Kidney epithelial cell (primary cell): ENCODE results near the gene PTCSC3. TPM values are rescaled to one million over a fixed set of nuclear protein-coding genes. Genes with fewer than 3 reads are reported as not detected.

ENCODE experiments used
- DNase-seq: peaks from one replicate; pipeline ENCODE4 v3.0.0-alpha.2; 2010; ENCODE audit warnings: low read depth
- H3K27me3 ChIP-seq: 2 replicates; pipeline ENCODE4 v1.6.0; 2011; ENCODE audit warnings: low read length; ENCODE audit not compliant: control insufficient read depth, insufficient read depth
- H3K36me3 ChIP-seq: 2 replicates; pipeline ENCODE4 v1.5.1; 2011; ENCODE audit warnings: low read length; ENCODE audit not compliant: control insufficient read depth, insufficient read depth
- H3K4me3 ChIP-seq: 2 replicates; pipeline ENCODE4 v1.5.1; 2011; ENCODE audit warnings: low read depth, mild to moderate bottlenecking, control low read depth, low read length
- CTCF ChIP-seq: IDR thresholded peaks from 2 replicates; pipeline ENCODE4 v1.5.1; 2011; ENCODE audit warnings: mild to moderate bottlenecking, moderate library complexity, low read length, control low read depth, inconsistent platforms; ENCODE audit not compliant: insufficient read depth, poor library complexity, severe bottlenecking
- total RNA-seq: library from RNA; depleted of rRNA; stranded (reverse); fragments of >200 nt; gene quantifications from 2 replicates; pipeline ENCODE4 v1.2.3, GENCODE V29; 2015

PTCSC3 gene
- total RNA-seq, 1 donor from 2014 or later, result not detected

GRCh38 chr14:36087411-36087810 is 89.1 kb downstream of the PTCSC3 start:
- TF ChIP-seq CTCF, result no peak
- Histone ChIP-seq H3K36me3 (no peaks in the 10 kb centered on the region), H3K27me3 (no peaks in the 10 kb centered on the region), H3K4me3 (no peak overlapping the region)
- no peak for DNase-seq

DNA sequence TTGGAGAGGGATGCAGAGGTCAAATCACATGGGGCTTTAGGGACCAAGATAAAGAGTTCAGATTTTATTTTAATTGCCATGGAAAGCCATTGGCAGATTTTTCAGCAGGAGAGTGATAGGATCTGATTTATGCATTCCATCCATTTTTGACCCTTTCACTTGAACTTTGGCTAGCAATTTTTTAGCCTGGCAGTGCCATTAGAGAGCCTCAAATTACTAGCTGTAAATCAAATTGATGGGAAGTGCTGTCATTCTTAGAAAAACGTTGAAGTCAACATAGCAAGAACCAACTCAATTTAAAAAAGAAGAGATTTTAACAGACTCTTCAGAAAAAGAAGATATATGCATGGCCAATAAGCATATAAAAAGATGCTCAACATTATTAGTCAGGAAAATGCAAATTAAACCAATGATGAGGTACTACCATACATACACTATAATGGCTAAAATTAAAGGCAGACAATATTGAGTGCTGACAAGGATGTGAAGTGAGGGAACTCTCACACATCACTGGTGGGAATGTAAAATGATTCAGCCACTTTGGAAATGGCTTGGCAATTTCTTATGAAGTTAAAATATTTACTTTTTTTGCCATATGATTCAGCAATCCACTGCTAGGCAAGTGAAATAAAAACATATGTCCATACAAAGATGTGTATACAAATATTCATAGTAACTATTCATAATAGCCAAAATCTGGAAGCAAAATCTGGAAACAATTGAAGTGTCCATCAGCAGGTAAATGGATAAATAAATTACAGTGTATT is 89.7 kb downstream of the PTCSC3 start:
- no peak for DNase-seq
- H3K4me3 ChIP-seq, result no peak overlapping the region
- no peaks in the 10 kb centered on the region for H3K36me3 ChIP-seq
- TF ChIP-seq CTCF, result no peak
- no peaks in the 10 kb centered on the region for H3K27me3 ChIP-seq

GRCh38 chr14:36085861-36086260 is 90.7 kb downstream of the PTCSC3 start:
- TF ChIP-seq CTCF, result no peak
- H3K27me3 ChIP-seq, result no peaks in the 10 kb centered on the region
- DNase-seq, result no peak
- no peak overlapping the region for H3K4me3 ChIP-seq
- H3K36me3 ChIP-seq, result no peaks in the 10 kb centered on the region

Other genes starting within 250 kb of the PTCSC3 start
- gene MBIP, start 143.9 kb upstream of the PTCSC3 start, total RNA-seq, result 10.5 and 20.3 TPM in 2 replicates